ENCODE results near the gene HIBADH.

- TF ChIP-seq CTCF (IDR thresholded peaks at IDR 0.05) (no peak), POLR2A (IDR thresholded peaks at IDR 0.05) (no peak)
Measured at GRCh38 chr7:27615420-27616185, 47.1 kb downstream of the HIBADH start.
